GM21447 (cell line): Measurements from ENCODE around the gene MARK1.

ENCODE experiments used
- ATAC-seq: cut with Tn5 transposase; IDR thresholded peaks from one replicate; pipeline ENCODE4 v1.9.1; 2021; ENCODE audit not compliant: unreplicated experiment

MARK1 gene

GRCh38 chr1:220708936-220709801 is 181.2 kb downstream of the MARK1 start:
- peak; percentile 56 for ATAC-seq

GRCh38 chr1:220710333-220710732 is 182.4 kb downstream of the MARK1 start:
- no peak for ATAC-seq

DNA sequence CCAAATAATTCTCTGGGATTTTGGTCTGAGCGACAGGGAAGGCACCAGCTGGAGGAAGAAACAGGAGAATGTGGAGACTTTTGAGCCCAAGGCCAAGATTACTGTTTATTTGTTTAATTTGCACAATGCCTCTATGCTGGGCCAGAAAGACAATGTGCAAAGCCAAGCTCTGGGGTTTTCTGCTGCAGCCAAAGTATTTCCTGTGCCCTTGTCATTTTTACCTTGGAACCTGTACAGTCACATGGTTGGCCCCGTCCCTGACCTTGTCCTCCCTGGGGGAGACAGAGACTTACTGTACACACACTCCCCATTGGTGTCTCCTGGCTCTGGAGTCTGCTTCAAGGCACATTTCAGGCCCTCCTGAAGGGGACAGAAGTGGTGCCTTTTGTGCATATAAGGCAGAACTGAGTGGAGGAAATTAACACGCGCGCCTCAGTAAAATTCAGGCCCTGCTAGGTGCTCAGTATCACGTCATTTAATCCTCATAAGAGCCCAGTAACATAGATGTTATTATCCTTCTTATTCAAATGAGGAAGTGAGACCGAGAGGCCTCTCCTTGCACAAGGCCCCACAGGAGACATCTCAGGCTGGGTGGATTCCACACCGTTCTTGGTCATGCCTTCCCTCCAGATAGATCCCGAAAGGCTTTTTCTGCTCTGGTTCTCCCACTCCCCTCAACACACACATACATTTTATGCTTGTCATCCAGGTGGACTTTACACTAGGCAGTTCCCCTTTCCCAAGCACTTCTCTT is 183.3 kb downstream of the MARK1 start:
- ATAC-seq: peak; percentile 62
